Measurements from ENCODE around the gene CHCHD3. TPM values are rescaled to one million over a fixed set of nuclear protein-coding genes. Genes with fewer than 3 reads are reported as not detected.

Gene CHCHD3
- total and polyA plus RNA-seq, 4 donors: 20.1 to 78.0 (median 46.9) TPM

DNA sequence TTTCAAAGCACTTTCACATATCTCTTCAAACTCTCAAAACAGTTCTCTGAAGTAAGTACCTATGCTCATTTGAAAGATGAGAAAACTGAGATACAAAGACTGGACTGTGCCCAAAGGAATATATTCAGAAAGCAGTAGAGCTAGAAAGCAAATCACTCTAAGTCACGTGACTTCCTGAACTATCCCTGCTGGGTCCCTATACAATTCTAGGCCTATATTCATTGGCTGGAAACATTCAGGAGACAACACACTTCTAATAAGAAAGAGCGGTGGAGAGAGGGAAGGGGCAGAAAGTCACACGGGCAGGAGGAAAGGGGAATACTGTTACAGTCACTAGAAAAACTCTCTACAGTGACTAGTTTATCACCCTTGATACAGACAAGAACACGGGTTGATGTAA is 140.0 kb downstream of the CHCHD3 start:
- TF ChIP-seq, protein P1, sequence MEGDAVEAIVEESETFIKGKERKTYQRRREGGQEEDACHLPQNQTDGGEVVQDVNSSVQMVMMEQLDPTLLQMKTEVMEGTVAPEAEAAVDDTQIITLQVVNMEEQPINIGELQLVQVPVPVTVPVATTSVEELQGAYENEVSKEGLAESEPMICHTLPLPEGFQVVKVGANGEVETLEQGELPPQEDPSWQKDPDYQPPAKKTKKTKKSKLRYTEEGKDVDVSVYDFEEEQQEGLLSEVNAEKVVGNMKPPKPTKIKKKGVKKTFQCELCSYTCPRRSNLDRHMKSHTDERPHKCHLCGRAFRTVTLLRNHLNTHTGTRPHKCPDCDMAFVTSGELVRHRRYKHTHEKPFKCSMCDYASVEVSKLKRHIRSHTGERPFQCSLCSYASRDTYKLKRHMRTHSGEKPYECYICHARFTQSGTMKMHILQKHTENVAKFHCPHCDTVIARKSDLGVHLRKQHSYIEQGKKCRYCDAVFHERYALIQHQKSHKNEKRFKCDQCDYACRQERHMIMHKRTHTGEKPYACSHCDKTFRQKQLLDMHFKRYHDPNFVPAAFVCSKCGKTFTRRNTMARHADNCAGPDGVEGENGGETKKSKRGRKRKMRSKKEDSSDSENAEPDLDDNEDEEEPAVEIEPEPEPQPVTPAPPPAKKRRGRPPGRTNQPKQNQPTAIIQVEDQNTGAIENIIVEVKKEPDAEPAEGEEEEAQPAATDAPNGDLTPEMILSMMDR (IDR thresholded peaks at IDR 0.05; ENCODE audit: control extremely low read depth, extremely low read depth): no peak
- Histone ChIP-seq H3K4me1 (ENCODE audit: control insufficient read depth in 5 of 5, insufficient read depth in 5 of 5, low read length in 5 of 5) (peaks cover 0 to 3% (median 0%) of the 10 kb centered on the region in 5 donors), H3K9ac (ENCODE audit: insufficient read depth in 1 of 2, low read length in 2 of 2) (no peak overlapping the region), H3K9me3 (ENCODE audit: control insufficient read depth in 4 of 4, insufficient read depth in 3 of 4, low read length in 3 of 4) (no peaks in the 10 kb centered on the region), H3K36me3 (ENCODE audit: control insufficient read depth in 4 of 4, insufficient read depth in 4 of 4, low read length in 4 of 4) (peaks cover 0 to 4% (median 0%) of the 10 kb centered on the region in 4 donors), H3K27me3 (ENCODE audit: control insufficient read depth in 3 of 3, insufficient read depth in 3 of 3, low read length in 2 of 3) (no peaks in the 10 kb centered on the region), H3K27ac (ENCODE audit: low read depth in 1 of 2, low read length in 1 of 2) (no peak overlapping the region), H3K4me3 (no peak overlapping the region)
- WGBS, 2 donors: 93 to 96% methylated on average over 4 of the region's 4 CpGs
- no peak for ATAC-seq (ENCODE audit: insufficient read depth, low FRiP score)
- no peak for DNase-seq

- Histone ChIP-seq H3K27ac (ENCODE audit: low read depth in 1 of 2, low read length in 1 of 2) (no peak overlapping the region), H3K4me3 (no peak overlapping the region), H3K4me1 (ENCODE audit: control insufficient read depth in 5 of 5, insufficient read depth in 5 of 5, low read length in 5 of 5) (peaks cover 0 to 8% (median 0%) of the 10 kb centered on the region in 5 donors), H3K27me3 (ENCODE audit: control insufficient read depth in 3 of 3, insufficient read depth in 3 of 3, low read length in 2 of 3) (no peaks in the 10 kb centered on the region), H3K9ac (ENCODE audit: insufficient read depth in 1 of 2, low read length in 2 of 2) (no peak overlapping the region), H3K36me3 (ENCODE audit: control insufficient read depth in 4 of 4, insufficient read depth in 4 of 4, low read length in 4 of 4) (peaks cover 0 to 4% (median 0%) of the 10 kb centered on the region in 4 donors), H3K9me3 (ENCODE audit: control insufficient read depth in 4 of 4, insufficient read depth in 3 of 4, low read length in 3 of 4) (no peaks in the 10 kb centered on the region)
- TF ChIP-seq, protein P1 (IDR thresholded peaks at IDR 0.05; ENCODE audit: control extremely low read depth, extremely low read depth): no peak
- DNase-seq: no peak
- 60 to 86% methylated on average over 4 of the region's 4 CpGs for WGBS, 2 donors
- no peak for ATAC-seq (ENCODE audit: insufficient read depth, low FRiP score)
Observed at GRCh38 chr7:132941428-132941827, 140.5 kb downstream of the CHCHD3 start.

DNA sequence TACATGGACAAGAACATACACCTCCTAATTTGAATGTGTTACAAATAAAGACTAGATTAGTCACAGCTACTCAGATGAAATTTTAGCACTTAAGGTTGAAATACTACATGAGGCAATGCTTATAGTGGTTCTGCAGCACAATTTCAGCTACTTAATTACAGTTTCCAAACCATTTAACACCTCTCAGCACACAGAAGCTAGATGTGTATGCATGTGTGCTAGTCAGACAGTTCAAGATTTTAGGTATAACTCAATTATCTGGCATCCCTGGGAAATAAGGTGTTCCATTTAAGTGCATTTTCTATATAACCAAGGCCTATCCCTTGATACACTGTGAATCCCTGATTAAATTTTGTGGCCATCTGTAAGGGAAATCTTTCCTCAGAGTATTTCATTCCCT is 141.8 kb downstream of the CHCHD3 start:
- H3K9me3 ChIP-seq (ENCODE audit: control insufficient read depth in 4 of 4, insufficient read depth in 3 of 4, low read length in 3 of 4): no peaks in the 10 kb centered on the region
- TF ChIP-seq, protein P1 (IDR thresholded peaks at IDR 0.05; ENCODE audit: control extremely low read depth, extremely low read depth): no peak
- no peak overlapping the region for H3K4me3 ChIP-seq
- DNase-seq: no peak
- no peak overlapping the region for H3K9ac ChIP-seq (ENCODE audit: insufficient read depth in 1 of 2, low read length in 2 of 2)
- no peak for ATAC-seq (ENCODE audit: insufficient read depth, low FRiP score)
- H3K36me3 ChIP-seq (ENCODE audit: control insufficient read depth in 4 of 4, insufficient read depth in 4 of 4, low read length in 4 of 4): peaks cover 0 to 4% (median 1%) of the 10 kb centered on the region in 4 donors
- H3K27ac ChIP-seq (ENCODE audit: low read depth in 1 of 2, low read length in 1 of 2): no peak overlapping the region
- H3K27me3 ChIP-seq (ENCODE audit: control insufficient read depth in 3 of 3, insufficient read depth in 3 of 3, low read length in 2 of 3): no peaks in the 10 kb centered on the region
- H3K4me1 ChIP-seq (ENCODE audit: control insufficient read depth in 5 of 5, insufficient read depth in 5 of 5, low read length in 5 of 5): peaks cover 0 to 8% (median 0%) of the 10 kb centered on the region in 5 donors

GRCh38 chr7:132939495-132939894 is 142.4 kb downstream of the CHCHD3 start:
- Histone ChIP-seq H3K4me3 (no peak overlapping the region), H3K36me3 (ENCODE audit: control insufficient read depth in 4 of 4, insufficient read depth in 4 of 4, low read length in 4 of 4) (peaks cover 0 to 4% (median 1%) of the 10 kb centered on the region in 4 donors), H3K27me3 (ENCODE audit: control insufficient read depth in 3 of 3, insufficient read depth in 3 of 3, low read length in 2 of 3) (no peaks in the 10 kb centered on the region), H3K27ac (ENCODE audit: low read depth in 1 of 2, low read length in 1 of 2) (no peak overlapping the region), H3K9me3 (ENCODE audit: control insufficient read depth in 4 of 4, insufficient read depth in 3 of 4, low read length in 3 of 4) (no peaks in the 10 kb centered on the region), H3K4me1 (ENCODE audit: control insufficient read depth in 5 of 5, insufficient read depth in 5 of 5, low read length in 5 of 5) (peaks cover 0 to 8% (median 0%) of the 10 kb centered on the region in 5 donors), H3K9ac (ENCODE audit: insufficient read depth in 1 of 2, low read length in 2 of 2) (no peak overlapping the region)
- 59 to 78% methylated on average over 4 of the region's 4 CpGs for WGBS, 2 donors
- ATAC-seq (ENCODE audit: insufficient read depth, low FRiP score) (no peak), DNase-seq (no peak)
- TF ChIP-seq, protein P1 (IDR thresholded peaks at IDR 0.05; ENCODE audit: control extremely low read depth, extremely low read depth): no peak

Measured in lung (tissue), 12 donors.